Endothelial cell (in vitro differentiated cells): ENCODE measurements around the gene POSTN. TPM values are rescaled to one million over a fixed set of nuclear protein-coding genes. Genes with fewer than 3 reads are reported as not detected.

Source experiments
- DNase-seq: peaks from one replicate; pipeline ENCODE4 v3.0.0; 2021; ENCODE audit warnings: low spot score
- H3K27ac Mint-ChIP-seq: one replicate; pipeline ENCODE4 v1.8.0; 2021; ENCODE audit warnings: mixed read lengths, inconsistent platforms; ENCODE audit not compliant: unreplicated experiment
- H3K27me3 Mint-ChIP-seq: one replicate; pipeline ENCODE4 v1.8.0; 2021; ENCODE audit warnings: mild to moderate bottlenecking, moderate library complexity, mixed read lengths, inconsistent platforms; ENCODE audit not compliant: unreplicated experiment
- H3K36me3 Mint-ChIP-seq: one replicate; pipeline ENCODE4 v1.8.0; 2021; ENCODE audit warnings: mild to moderate bottlenecking, low read depth, mixed read lengths, inconsistent platforms; ENCODE audit not compliant: unreplicated experiment
- H3K4me1 Mint-ChIP-seq: one replicate; pipeline ENCODE4 v1.8.0; 2021; ENCODE audit warnings: mild to moderate bottlenecking, mixed read lengths, inconsistent platforms; ENCODE audit not compliant: unreplicated experiment
- H3K4me3 Mint-ChIP-seq: one replicate; pipeline ENCODE4 v1.8.0; 2021; ENCODE audit warnings: mild to moderate bottlenecking, mixed read lengths, inconsistent platforms; ENCODE audit not compliant: unreplicated experiment
- H3K9me3 Mint-ChIP-seq: one replicate; pipeline ENCODE4 v1.8.0; 2021; ENCODE audit warnings: mixed read lengths, inconsistent platforms; ENCODE audit not compliant: unreplicated experiment
- total RNA-seq: library from RNA; stranded (reverse); fragmentation: NEBNext Ultra II Directional; extraction: Animal tissue kit (Norgen Biotek cat#: 25700); gene quantifications from one replicate; pipeline ENCODE4 v1.2.1, GENCODE V29; 2021; ENCODE audit not compliant: unreplicated experiment
- TF ChIP-seq, protein P1 (sequence below): fragments of 200-600 bp; sonication (generic); IDR thresholded peaks from one replicate; pipeline ENCODE4 v1.5.0; 2021; ENCODE audit warnings: antibody characterized with exemption; ENCODE audit not compliant: unreplicated experiment

The POSTN gene
- total RNA-seq, 1 donor from 2014 or later: 0.41 TPM

GRCh38 chr13:37539976-37540605 is 58.5 kb downstream of the POSTN start:
- no peak for DNase-seq
- no peak overlapping the region for H3K4me3 Mint-ChIP-seq
- H3K36me3 Mint-ChIP-seq: no peaks in the 10 kb centered on the region
- H3K9me3 Mint-ChIP-seq: no peaks in the 10 kb centered on the region
- no peaks in the 10 kb centered on the region for H3K27me3 Mint-ChIP-seq
- TF ChIP-seq, protein P1, sequence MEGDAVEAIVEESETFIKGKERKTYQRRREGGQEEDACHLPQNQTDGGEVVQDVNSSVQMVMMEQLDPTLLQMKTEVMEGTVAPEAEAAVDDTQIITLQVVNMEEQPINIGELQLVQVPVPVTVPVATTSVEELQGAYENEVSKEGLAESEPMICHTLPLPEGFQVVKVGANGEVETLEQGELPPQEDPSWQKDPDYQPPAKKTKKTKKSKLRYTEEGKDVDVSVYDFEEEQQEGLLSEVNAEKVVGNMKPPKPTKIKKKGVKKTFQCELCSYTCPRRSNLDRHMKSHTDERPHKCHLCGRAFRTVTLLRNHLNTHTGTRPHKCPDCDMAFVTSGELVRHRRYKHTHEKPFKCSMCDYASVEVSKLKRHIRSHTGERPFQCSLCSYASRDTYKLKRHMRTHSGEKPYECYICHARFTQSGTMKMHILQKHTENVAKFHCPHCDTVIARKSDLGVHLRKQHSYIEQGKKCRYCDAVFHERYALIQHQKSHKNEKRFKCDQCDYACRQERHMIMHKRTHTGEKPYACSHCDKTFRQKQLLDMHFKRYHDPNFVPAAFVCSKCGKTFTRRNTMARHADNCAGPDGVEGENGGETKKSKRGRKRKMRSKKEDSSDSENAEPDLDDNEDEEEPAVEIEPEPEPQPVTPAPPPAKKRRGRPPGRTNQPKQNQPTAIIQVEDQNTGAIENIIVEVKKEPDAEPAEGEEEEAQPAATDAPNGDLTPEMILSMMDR: no peak
- H3K27ac Mint-ChIP-seq: no peak overlapping the region
- H3K4me1 Mint-ChIP-seq: no peaks in the 10 kb centered on the region

DNA sequence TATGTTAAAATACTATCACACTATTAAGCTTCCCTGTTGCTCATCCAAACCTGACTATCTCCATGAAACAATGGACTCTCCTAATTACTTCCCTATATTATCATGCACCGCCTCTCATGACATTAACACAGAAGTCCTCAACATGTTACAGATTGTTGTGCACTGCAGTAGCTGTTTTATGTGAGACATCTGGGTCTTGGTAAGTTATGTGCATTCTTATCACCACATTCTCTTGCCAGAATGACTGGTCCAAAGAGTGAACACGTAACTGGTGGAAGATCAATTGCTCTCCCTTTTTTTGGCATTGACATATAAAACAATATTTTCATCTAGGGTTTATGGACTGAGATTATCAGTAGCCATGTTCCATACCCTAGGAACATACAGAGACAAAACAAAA is 59.4 kb downstream of the POSTN start:
- H3K36me3 Mint-ChIP-seq: no peaks in the 10 kb centered on the region

GRCh38 chr13:37535501-37535900 is 63.1 kb downstream of the POSTN start:
- TF ChIP-seq, protein P1: no peak
- Mint-ChIP-seq H3K4me3 (no peak overlapping the region), H3K27me3 (no peaks in the 10 kb centered on the region), H3K4me1 (no peaks in the 10 kb centered on the region), H3K27ac (no peak overlapping the region), H3K36me3 (no peaks in the 10 kb centered on the region), H3K9me3 (peaks cover 6% of the 10 kb centered on the region)
- no peak for DNase-seq

More for the DNA sequence above, 59.4 kb downstream of the POSTN start:
- TF ChIP-seq, protein P1: no peak
- no peaks in the 10 kb centered on the region for H3K4me1 Mint-ChIP-seq
- no peak overlapping the region for H3K4me3 Mint-ChIP-seq
- no peaks in the 10 kb centered on the region for H3K9me3 Mint-ChIP-seq
- H3K27me3 Mint-ChIP-seq: no peaks in the 10 kb centered on the region
- no peak for DNase-seq
- no peak overlapping the region for H3K27ac Mint-ChIP-seq

GRCh38 chr13:37534676-37535075 is 63.9 kb downstream of the POSTN start:
- no peaks in the 10 kb centered on the region for H3K36me3 Mint-ChIP-seq
- H3K4me3 Mint-ChIP-seq: no peak overlapping the region
- peaks cover 6% of the 10 kb centered on the region for H3K9me3 Mint-ChIP-seq
- no peaks in the 10 kb centered on the region for H3K4me1 Mint-ChIP-seq
- no peak for DNase-seq
- H3K27ac Mint-ChIP-seq: no peak overlapping the region
- TF ChIP-seq, protein P1: no peak
- no peaks in the 10 kb centered on the region for H3K27me3 Mint-ChIP-seq

DNA sequence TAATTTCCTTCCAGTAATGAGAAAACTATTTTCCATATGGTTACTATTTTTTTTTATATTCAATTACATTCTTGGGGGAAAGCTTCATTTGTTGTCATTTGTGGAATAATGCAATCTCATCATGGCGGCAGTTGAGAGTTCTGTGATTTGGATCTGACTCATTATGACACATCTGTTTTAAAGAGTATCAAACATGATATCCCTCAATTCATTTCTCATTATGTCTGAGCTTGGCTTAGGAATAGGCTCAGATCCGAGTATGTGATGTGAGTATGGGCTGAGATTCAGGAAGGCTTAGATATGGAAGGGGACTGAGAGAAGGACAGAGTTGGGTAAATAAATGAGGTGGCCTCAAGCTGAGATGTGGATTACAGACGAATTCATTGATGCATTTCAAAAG is 64.4 kb downstream of the POSTN start:
- no peak for DNase-seq
- Mint-ChIP-seq H3K4me3 (no peak overlapping the region), H3K27me3 (no peaks in the 10 kb centered on the region), H3K9me3 (peaks cover 6% of the 10 kb centered on the region), H3K4me1 (no peaks in the 10 kb centered on the region), H3K27ac (no peak overlapping the region), H3K36me3 (no peaks in the 10 kb centered on the region)
- TF ChIP-seq, protein P1: no peak
